ENCODE data around the gene CCNA1. TPM values are rescaled to one million over a fixed set of nuclear protein-coding genes. Genes with fewer than 3 reads are reported as not detected.

Gene CCNA1
- total RNA-seq, 1 donor from 2014 or later, result 0.26 TPM

GRCh38 chr13:36428086-36428485, 4.2 kb upstream of the CCNA1 start:
- Mint-ChIP-seq H3K4me1 (peaks cover 12% of the 10 kb centered on the region), H3K27ac (ENCODE audit: unreplicated experiment) (no peak overlapping the region), H3K9me3 (peaks cover 12% of the 10 kb centered on the region), H3K4me3 (no peak overlapping the region), H3K27me3 (ENCODE audit: low read depth) (peaks cover 86% of the 10 kb centered on the region), H3K36me3 (ENCODE audit: low read depth) (peaks cover 3% of the 10 kb centered on the region)
- no peak for TF ChIP-seq CTCF (conservative IDR thresholded peaks at IDR 0.05)
- DNase-seq (ENCODE audit: low read depth, low spot score), result no peak

GRCh38 chr13:36430247-36431203, 1.8 kb upstream of the CCNA1 start:
- Mint-ChIP-seq H3K27me3 (ENCODE audit: low read depth) (peaks cover 91% of the 10 kb centered on the region), H3K4me3 (peak overlapping the region; percentile 49), H3K36me3 (ENCODE audit: low read depth) (peaks cover 3% of the 10 kb centered on the region), H3K27ac (ENCODE audit: unreplicated experiment) (no peak overlapping the region), H3K9me3 (peaks cover 10% of the 10 kb centered on the region), H3K4me1 (peaks cover 12% of the 10 kb centered on the region)
- DNase-seq (ENCODE audit: low read depth, low spot score), result no peak
- TF ChIP-seq CTCF (conservative IDR thresholded peaks at IDR 0.05), result no peak

GRCh38 chr13:36431204-36432105, 840 bp upstream of the CCNA1 start:
- TF ChIP-seq CTCF (conservative IDR thresholded peaks at IDR 0.05), result no peak
- peaks cover 92% of the 10 kb centered on the region for H3K27me3 Mint-ChIP-seq (ENCODE audit: low read depth)
- H3K36me3 Mint-ChIP-seq (ENCODE audit: low read depth), result peaks cover 3% of the 10 kb centered on the region
- no peak overlapping the region for H3K27ac Mint-ChIP-seq (ENCODE audit: unreplicated experiment)
- H3K4me3 Mint-ChIP-seq, result peak overlapping the region; percentile 49
- no peak for DNase-seq (ENCODE audit: low read depth, low spot score)
- peaks cover 2% of the 10 kb centered on the region for H3K9me3 Mint-ChIP-seq
- H3K4me1 Mint-ChIP-seq, result peaks cover 12% of the 10 kb centered on the region

- Mint-ChIP-seq H3K4me3 (no peak overlapping the region), H3K36me3 (ENCODE audit: low read depth) (no peaks in the 10 kb centered on the region), H3K4me1 (peaks cover 4% of the 10 kb centered on the region), H3K9me3 (no peaks in the 10 kb centered on the region), H3K27ac (ENCODE audit: unreplicated experiment) (no peak overlapping the region), H3K27me3 (ENCODE audit: low read depth) (peaks cover 72% of the 10 kb centered on the region)
- DNase-seq (ENCODE audit: low read depth, low spot score), result no peak
- no peak for TF ChIP-seq CTCF (conservative IDR thresholded peaks at IDR 0.05)
Measured at GRCh38 chr13:36436811-36437210, 4.5 kb downstream of the CCNA1 start.

- Mint-ChIP-seq H3K4me3 (no peak overlapping the region), H3K27ac (ENCODE audit: unreplicated experiment) (no peak overlapping the region), H3K4me1 (no peaks in the 10 kb centered on the region), H3K36me3 (ENCODE audit: low read depth) (no peaks in the 10 kb centered on the region), H3K9me3 (no peaks in the 10 kb centered on the region), H3K27me3 (ENCODE audit: low read depth) (peaks cover 56% of the 10 kb centered on the region)
- DNase-seq (ENCODE audit: low read depth, low spot score), result no peak
- no peak for TF ChIP-seq CTCF (conservative IDR thresholded peaks at IDR 0.05)
Measured at GRCh38 chr13:36438594-36439483, 6.5 kb downstream of the CCNA1 start.
